Measurements from ENCODE around the gene RAPGEF1. TPM values are rescaled to one million over a fixed set of nuclear protein-coding genes. Genes with fewer than 3 reads are reported as not detected.

The RAPGEF1 gene
- total and polyA plus RNA-seq, 2 of the 13 experiments (the other 11 are each of a cell fraction or from before 2014, with no cell fraction given) = 21.2 to 38.9 TPM

GRCh38 chr9:131739133-131739958 is 530 bp downstream of the RAPGEF1 start (continued):
- TF ChIP-seq ZBTB43 (CRISPR knock-in tag; conservative IDR thresholded peaks at IDR 0.05) = 0 out of 2 replicates have a peak, but pooled peaks have one; percentile 39
- TF ChIP-seq ZBTB8A (CRISPR knock-in tag; IDR thresholded peaks at IDR 0.05; ENCODE audit: borderline replicate concordance, low read depth) = no peak
- TF ChIP-seq ZNF282 (IDR thresholded peaks at IDR 0.05; ENCODE audit: partially characterized antibody) = no peak
- no peak for TF ChIP-seq HOXA3 (CRISPR knock-in tag; IDR thresholded peaks at IDR 0.05)
- TF ChIP-seq, protein P1, sequence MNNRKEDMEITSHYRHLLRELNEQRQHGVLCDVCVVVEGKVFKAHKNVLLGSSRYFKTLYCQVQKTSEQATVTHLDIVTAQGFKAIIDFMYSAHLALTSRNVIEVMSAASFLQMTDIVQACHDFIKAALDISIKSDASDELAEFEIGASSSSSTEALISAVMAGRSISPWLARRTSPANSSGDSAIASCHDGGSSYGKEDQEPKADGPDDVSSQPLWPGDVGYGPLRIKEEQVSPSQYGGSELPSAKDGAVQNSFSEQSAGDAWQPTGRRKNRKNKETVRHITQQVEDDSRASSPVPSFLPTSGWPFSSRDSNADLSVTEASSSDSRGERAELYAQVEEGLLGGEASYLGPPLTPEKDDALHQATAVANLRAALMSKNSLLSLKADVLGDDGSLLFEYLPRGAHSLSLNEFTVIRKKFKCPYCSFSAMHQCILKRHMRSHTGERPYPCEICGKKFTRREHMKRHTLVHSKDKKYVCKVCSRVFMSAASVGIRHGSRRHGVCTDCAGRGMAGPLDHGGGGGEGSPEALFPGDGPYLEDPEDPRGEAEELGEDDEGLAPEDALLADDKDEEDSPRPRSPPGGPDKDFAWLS (CRISPR knock-in tag; IDR thresholded peaks at IDR 0.05; ENCODE audit: borderline replicate concordance) = no peak
- no peak for TF ChIP-seq POLR2G (IDR thresholded peaks at IDR 0.05; ENCODE audit: low read depth, low read length)
- peak; percentile 55 for TF ChIP-seq ZNF687 (CRISPR knock-in tag; IDR thresholded peaks at IDR 0.05)
- peak; percentile 66 for TF ChIP-seq ZFY (CRISPR knock-in tag; IDR thresholded peaks at IDR 0.05)
- no peak for TF ChIP-seq KLF9 (CRISPR knock-in tag; IDR thresholded peaks at IDR 0.05; ENCODE audit: low read depth)
- no peak for TF ChIP-seq CBX1 (IDR thresholded peaks at IDR 0.05; ENCODE audit: low read depth)
- peak; percentile 30; the same call in 1 of the 2 replicates for TF ChIP-seq HIVEP1 (CRISPR knock-in tag; IDR thresholded peaks at IDR 0.05)
- TF ChIP-seq, protein P2, sequence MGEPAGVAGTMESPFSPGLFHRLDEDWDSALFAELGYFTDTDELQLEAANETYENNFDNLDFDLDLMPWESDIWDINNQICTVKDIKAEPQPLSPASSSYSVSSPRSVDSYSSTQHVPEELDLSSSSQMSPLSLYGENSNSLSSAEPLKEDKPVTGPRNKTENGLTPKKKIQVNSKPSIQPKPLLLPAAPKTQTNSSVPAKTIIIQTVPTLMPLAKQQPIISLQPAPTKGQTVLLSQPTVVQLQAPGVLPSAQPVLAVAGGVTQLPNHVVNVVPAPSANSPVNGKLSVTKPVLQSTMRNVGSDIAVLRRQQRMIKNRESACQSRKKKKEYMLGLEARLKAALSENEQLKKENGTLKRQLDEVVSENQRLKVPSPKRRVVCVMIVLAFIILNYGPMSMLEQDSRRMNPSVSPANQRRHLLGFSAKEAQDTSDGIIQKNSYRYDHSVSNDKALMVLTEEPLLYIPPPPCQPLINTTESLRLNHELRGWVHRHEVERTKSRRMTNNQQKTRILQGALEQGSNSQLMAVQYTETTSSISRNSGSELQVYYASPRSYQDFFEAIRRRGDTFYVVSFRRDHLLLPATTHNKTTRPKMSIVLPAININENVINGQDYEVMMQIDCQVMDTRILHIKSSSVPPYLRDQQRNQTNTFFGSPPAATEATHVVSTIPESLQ (CRISPR knock-in tag; conservative IDR thresholded peaks at IDR 0.05) = no peak
- TF ChIP-seq AGO2 (optimal IDR thresholded peaks at IDR 0.05; ENCODE audit: low read depth, low read length) = no peak
- no peak for TF ChIP-seq ZFP1 (CRISPR knock-in tag; IDR thresholded peaks at IDR 0.05)
- TF ChIP-seq ZFP62 (CRISPR knock-in tag; IDR thresholded peaks at IDR 0.05) = no peak
- TF ChIP-seq MEIS2 (CRISPR knock-in tag; IDR thresholded peaks at IDR 0.05) = peak; percentile 62; the same call in 1 of the 2 replicates
- TF ChIP-seq TRIM24 (CRISPR knock-in tag; IDR thresholded peaks at IDR 0.05) = no peak
- no peak for TF ChIP-seq SALL1 (CRISPR knock-in tag; IDR thresholded peaks at IDR 0.05)
- no peak for TF ChIP-seq DNMT3B (CRISPR knock-in tag; conservative IDR thresholded peaks at IDR 0.05)
